ENCODE data around the gene TRMU.

The TRMU gene

GRCh38 chr22:46335201-46336118, at the start of gene TRMU:
TRMU (plus strand) TSS chr22:46335714; CDS start chr22:46335765, 51 bp downstream.
- peak; percentile 58 for DNase-seq (ENCODE audit: extremely low read depth, low read depth)
- no peak for TF ChIP-seq CTCF (IDR thresholded peaks at IDR 0.05; ENCODE audit: low read depth, low read length)

GRCh38 chr22:46286006-46286405, 49.5 kb upstream of the TRMU start:
- no peak for TF ChIP-seq CTCF (IDR thresholded peaks at IDR 0.05; ENCODE audit: low read depth, low read length)
- no peak for DNase-seq (ENCODE audit: extremely low read depth, low read depth)

GRCh38 chr22:46286941-46287872, 48.3 kb upstream of the TRMU start:
- no peak for TF ChIP-seq CTCF (IDR thresholded peaks at IDR 0.05; ENCODE audit: low read depth, low read length)
- no peak for DNase-seq (ENCODE audit: extremely low read depth, low read depth)

GRCh38 chr22:46287873-46288751, 47.4 kb upstream of the TRMU start:
- TF ChIP-seq CTCF (IDR thresholded peaks at IDR 0.05; ENCODE audit: low read depth, low read length): no peak
- no peak for DNase-seq (ENCODE audit: extremely low read depth, low read depth)

GRCh38 chr22:46288846-46289243, 46.7 kb upstream of the TRMU start:
- TF ChIP-seq CTCF (IDR thresholded peaks at IDR 0.05; ENCODE audit: low read depth, low read length): no peak
- DNase-seq (ENCODE audit: extremely low read depth, low read depth): no peak

GRCh38 chr22:46289244-46289891, 46.1 kb upstream of the TRMU start:
- TF ChIP-seq CTCF (IDR thresholded peaks at IDR 0.05; ENCODE audit: low read depth, low read length): no peak
- no peak for DNase-seq (ENCODE audit: extremely low read depth, low read depth)
